ENCODE data around the gene PIP5K1A. TPM values are rescaled to one million over a fixed set of nuclear protein-coding genes. Genes with fewer than 3 reads are reported as not detected.
A peak's percentile ranks its signal among the peaks of the same experiment; 100 is the strongest.
"Not testable (repeated sequence)": the region's sequence is repeated elsewhere in the genome, so short reads cannot be mapped to it uniquely, and the experiment has no call there.

Gene PIP5K1A
- polyA plus RNA-seq, 1 donor: 43.5 TPM

DNA sequence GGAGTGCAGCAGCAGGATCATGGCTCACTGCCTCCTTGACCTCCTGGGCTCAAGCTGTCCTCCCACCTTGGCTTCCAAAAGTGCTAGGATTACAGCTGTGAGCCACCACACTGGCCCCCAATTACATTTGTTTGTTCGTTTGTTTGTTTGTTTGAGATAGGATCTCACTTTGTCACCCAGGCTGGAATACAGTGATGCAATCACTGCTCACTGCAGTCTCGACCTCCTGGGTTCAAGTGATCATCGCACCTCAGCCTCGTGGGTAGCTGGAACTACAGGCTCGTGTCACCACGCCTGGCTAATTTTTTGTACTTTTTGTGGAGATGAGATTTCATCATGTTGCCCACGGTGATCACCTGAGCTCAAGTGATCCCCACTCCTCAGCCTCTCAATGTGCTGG is 6.3 kb upstream of the PIP5K1A start:
- DNase-seq: no peak

DNA sequence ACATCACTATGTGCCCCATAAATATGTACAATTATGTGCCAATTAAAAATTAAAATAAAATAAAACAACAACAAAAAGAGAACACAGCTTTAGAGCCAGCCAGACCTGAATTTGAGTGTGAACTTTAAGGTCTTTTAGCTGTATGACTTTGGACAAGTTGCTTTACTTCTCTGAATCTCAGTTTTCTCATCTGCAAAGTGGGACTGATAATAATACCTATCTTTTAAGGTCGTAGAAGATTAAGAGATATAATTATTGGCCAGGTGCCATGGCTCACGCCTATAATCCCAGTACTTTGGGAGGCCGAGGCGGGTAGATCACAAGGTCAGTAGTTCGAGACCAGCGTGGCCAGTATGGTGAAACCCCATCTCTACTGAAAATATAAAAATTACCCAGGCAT is 5.0 kb upstream of the PIP5K1A start:
- DNase-seq: no peak

DNA sequence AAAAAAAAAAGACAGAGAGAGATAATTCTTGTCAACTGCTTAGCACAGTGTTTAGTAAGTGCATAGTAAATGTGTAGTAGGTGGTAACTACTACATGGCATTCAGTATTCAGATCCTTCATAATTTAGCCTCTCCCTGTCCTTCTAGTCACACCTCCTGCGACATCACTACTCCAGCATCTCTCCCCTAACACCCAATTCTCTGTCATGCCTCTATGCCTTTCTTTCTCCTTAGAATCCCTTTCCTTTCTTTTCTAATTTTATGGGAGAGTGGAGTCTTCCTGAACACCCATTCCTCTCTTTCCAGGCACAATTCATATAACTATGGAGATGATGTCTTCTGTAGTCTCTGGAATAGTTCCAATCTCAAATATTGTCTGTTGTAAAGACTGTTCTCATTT is 4.5 kb upstream of the PIP5K1A start:
- no peak for DNase-seq

GRCh38 chr1:151194894-151195594 is 3.3 kb upstream of the PIP5K1A start:
- DNase-seq: not testable (repeated sequence)

- peak; percentile 76 for DNase-seq
Observed at GRCh38 chr1:151196292-151196800, 2.0 kb upstream of the PIP5K1A start.

GRCh38 chr1:151197863-151198253 is 494 bp upstream of the PIP5K1A start:
- no peak for DNase-seq

DNA sequence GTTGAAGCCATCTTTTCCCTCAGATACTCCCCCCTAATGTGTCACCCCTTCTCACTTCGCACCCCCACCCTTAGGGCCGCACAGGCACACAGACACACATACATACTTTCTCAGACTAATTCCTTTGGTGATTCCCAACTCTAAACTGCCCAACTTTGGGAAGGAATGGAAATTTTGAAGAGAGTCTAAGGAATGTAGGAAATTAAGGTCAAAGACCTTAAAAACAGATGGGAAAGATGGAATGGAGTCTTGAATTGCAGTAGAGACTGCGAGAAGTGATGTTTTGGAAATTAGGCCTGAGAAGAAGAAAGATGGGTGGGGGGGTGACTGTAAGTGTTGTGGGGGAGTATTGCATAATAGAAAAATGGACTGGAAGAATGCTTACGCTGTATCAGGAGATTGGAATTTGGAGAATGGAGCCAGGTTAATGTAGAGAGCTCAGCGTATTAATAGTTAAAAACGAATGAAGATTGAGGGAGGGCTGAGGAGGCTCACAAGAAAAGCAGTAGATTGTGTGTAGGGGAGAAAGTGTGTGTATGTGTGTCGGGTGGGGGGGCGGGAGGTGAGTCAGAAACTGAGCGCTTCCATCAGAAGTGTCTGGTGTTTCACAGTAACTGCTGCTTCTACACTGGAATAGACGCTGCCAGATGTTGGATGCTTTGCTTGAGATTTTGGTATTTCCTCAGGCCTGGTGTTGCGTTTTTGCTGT is 1.7 kb downstream of the PIP5K1A start:
- DNase-seq: peak; percentile 33

- not testable (repeated sequence) for DNase-seq
Observed at GRCh38 chr1:151205381-151205965, 7.1 kb downstream of the PIP5K1A start.

GRCh38 chr1:151210830-151211229 is 12.5 kb downstream of the PIP5K1A start:
- DNase-seq: no peak

DNA sequence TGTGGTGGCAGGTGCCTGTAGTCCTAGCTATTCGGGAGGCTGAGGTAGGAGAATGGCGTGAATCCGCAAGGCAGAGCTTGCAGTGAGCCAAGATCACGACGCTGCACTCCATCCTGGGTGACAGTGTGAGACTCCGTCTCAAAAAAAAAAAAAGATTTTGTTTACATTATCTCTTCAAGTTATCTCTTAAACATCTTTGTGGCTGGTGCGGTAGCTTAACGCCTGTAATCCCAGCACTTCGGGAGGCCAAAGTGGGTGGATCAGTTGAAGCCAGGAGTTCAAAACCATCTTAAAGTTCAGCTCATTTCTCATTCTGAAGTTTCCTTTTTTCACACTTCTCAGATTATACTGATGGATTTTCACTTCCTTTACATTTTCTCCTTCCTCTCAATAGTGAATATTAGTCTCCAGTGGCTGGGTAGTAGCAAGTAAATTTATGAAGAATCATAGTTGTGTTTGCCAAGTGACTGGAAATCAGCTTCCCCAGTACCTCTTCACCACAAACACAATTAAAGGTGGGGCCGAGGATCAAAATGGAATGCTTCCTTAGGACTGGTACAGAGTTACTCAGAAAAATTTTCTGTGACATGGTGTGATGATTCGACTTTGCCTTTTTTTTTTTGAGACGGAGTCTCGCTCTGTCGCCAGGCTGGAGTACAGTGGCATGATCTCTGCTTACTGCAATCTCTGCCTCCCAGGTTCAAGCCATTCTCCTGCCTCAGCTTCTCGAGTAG is 13.8 kb downstream of the PIP5K1A start:
- DNase-seq: no peak

DNA sequence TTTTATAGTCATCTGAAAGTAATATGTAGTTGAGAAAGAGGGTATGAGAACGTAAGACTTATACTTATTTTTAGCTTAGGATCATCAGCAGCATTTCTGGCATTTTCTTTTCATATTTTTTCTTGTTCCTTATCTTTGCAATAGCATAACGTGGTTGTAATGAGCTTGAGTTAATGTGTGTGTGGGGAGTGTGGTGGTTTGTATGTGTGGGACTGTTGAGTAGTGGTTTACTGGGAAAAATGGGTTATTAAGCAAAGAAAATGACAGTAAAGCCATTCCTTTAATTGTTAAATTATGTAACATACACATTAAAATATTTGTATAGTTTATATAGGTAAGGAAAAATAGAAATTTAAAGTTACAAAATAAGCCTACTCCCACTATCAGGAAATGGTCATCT is 15.2 kb downstream of the PIP5K1A start:
- DNase-seq: no peak

GRCh38 chr1:151221616-151222015 is 23.3 kb downstream of the PIP5K1A start:
- DNase-seq: no peak

DNA sequence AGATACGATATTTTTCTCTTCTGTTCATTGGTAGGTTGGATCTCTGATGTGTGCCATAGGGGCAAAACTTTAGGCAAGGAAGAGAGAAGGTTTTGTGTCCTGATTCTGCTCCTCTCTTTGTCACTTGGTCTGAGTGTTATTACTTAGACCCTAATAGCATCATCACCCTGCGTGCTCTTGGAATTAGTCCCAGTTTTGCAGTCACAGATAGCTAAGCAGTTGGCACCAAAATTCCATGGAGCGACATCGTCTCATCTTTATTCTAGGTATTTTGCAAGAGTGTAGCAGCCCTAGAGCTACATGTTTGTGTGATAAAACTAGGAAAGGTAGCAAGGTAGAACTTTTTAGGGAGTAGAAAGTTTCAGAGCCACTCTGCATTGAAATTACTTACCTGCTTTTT is 23.8 kb downstream of the PIP5K1A start:
- DNase-seq: no peak

DNA sequence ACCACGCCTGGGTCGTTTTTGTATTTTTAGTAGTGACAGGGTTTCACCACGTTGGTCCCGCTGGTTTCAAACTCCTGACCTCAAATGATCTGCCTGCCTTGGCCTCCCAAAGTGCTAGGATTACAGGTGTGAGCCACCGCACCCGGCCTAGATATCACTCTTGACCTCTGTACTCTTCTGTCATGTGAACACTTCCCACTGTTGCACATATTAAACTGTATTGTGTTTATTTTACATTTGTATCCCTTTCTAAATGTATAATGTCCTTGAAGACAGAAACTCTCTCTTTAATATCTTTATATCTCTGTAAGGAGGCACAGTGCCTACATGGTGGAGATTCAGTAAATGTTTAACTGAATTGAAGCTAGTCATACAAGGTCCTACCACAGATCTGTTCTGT is 36.9 kb downstream of the PIP5K1A start:
- no peak for DNase-seq

DNA sequence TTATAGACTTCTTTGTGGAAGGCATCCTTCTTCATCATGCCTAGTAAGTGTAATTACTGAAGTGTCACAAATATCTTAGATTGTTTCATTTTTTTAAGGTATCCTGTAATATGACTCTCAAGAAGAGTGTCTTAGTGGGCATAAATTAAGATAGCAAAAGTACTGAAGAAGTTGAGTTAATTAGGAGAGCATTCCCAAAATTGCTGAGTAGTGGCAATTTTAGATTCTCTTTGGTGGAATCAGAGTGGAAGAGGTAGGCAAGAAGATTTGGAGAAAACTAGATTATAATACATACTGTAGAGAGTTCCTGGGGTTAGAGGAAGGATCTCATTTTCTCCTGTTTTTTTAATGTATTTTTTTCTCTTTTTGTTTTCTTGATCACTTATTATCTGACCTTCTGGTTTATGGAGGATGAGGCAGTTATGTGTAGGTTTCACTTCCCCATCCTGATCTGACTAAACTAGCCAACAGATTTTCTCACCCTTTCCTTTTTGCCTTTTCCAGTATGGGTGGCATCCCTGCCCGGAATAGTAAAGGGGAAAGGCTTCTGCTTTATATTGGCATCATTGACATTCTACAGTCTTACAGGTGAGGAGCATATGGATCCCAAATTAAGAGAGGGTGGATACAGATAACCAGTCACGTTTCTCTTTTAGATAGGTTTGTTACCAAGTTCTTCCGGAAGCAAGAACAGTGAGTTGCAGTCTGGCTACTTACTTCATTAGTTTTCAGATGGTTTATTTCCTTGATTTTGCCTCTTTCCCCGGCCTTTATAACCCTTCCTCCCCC is 39.5 kb downstream of the PIP5K1A start:
- no peak for DNase-seq

DNA sequence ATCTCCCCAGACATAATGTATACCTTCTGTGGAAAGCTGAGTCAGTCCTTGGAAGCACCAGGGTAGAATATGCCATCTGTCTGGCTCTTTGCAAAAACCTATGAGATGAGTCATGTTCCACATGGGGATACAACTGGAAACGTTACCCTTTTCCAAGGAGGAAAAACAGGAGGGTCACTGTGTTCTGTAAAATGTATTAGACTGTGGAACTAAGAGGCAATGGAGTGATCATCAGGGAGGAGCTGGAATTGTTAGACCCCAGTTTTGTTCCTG is 40.1 kb downstream of the PIP5K1A start:
- DNase-seq: no peak

- no peak for DNase-seq
Observed at GRCh38 chr1:151242442-151242841, 44.1 kb downstream of the PIP5K1A start.

GRCh38 chr1:151243683-151244216 is 45.4 kb downstream of the PIP5K1A start:
- DNase-seq: no peak

DNA sequence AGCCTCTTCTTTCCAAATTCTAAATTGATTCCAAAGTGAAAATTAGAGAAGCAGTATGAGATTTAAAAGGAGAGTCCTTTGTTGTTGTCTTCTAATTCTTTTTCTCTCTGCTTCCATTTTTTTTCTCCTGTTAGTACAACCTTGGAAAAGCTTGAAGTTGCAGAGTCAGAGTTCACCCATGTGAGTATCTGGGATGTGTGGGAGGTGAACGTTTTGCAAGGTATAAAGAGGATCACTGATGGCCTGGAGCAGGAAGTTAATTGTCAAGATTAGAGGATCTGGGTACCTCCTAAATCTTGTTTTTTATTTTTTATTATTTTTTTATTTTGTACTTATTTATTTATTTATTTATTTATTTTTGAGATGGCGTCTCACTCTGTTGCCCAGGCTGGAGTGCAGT is 48.4 kb downstream of the PIP5K1A start:
- no peak for DNase-seq

GRCh38 chr1:151251656-151252470 is 53.5 kb downstream of the PIP5K1A start:
- peak; percentile 58 for DNase-seq
